ENCODE measurements around the gene FBXO46.

- TF ChIP-seq CTCF (conservative IDR thresholded peaks at IDR 0.05; ENCODE audit: low read length) (no peak), EZH2phosphoT487 (IDR thresholded peaks at IDR 0.05; ENCODE audit: borderline replicate concordance) (no peak)
These were observed 17.6 kb downstream of the FBXO46 start for GRCh38 chr19:45713141-45713540.

All from Loucy (cell line).